Neutrophil (primary cell): ENCODE measurements around the gene COMMD3.

Source experiments
- H3K27ac ChIP-seq: fragments of 200-600 bp; sonication (generic); 2 replicates; pipeline ENCODE4 v1.5.1; 2016; ENCODE audit warnings: mild to moderate bottlenecking, moderate library complexity
- H3K27me3 ChIP-seq: fragments of 200-600 bp; sonication (generic); 2 replicates; pipeline ENCODE4 v1.6.0; 2016; ENCODE audit warnings: mild to moderate bottlenecking
- H3K36me3 ChIP-seq: fragments of 200-600 bp; sonication (generic); 2 replicates; pipeline ENCODE4 v1.5.1; 2017
- H3K4me1 ChIP-seq, 2 experiments: fragments of 200-600 bp in 1 of 2; sonication (generic) in 1 of 2; 1 replicate in 1 of 2; 2 replicates in 1 of 2; pipeline versions ENCODE4 v1.5.1 to v1.6.1; 2013 to 2016; ENCODE audit warnings: low read depth in 1 of 2, low read length in 1 of 2, mild to moderate bottlenecking in 1 of 2, moderate library complexity in 1 of 2; ENCODE audit not compliant: control insufficient read depth in 1 of 2, insufficient read depth in 1 of 2
- H3K4me3 ChIP-seq, 2 experiments: fragments of 200-600 bp in 1 of 2; sonication (generic) in 1 of 2; 1 replicate in 1 of 2; 2 replicates in 1 of 2; pipeline ENCODE4 v1.5.1; 2013 to 2016; ENCODE audit warnings: low read depth in 1 of 2, low read length in 1 of 2, mild to moderate bottlenecking in 1 of 2, moderate library complexity in 1 of 2
- H3K9me3 ChIP-seq: fragments of 200-600 bp; sonication (generic); 2 replicates; pipeline ENCODE4 v1.5.1; 2016
- TF ChIP-seq, protein P1 (sequence below): fragments of 200-600 bp; sonication (generic); IDR thresholded peaks from 2 replicates; pipeline ENCODE4 v1.5.1; 2016; ENCODE audit warnings: antibody characterized with exemption

COMMD3 gene

DNA sequence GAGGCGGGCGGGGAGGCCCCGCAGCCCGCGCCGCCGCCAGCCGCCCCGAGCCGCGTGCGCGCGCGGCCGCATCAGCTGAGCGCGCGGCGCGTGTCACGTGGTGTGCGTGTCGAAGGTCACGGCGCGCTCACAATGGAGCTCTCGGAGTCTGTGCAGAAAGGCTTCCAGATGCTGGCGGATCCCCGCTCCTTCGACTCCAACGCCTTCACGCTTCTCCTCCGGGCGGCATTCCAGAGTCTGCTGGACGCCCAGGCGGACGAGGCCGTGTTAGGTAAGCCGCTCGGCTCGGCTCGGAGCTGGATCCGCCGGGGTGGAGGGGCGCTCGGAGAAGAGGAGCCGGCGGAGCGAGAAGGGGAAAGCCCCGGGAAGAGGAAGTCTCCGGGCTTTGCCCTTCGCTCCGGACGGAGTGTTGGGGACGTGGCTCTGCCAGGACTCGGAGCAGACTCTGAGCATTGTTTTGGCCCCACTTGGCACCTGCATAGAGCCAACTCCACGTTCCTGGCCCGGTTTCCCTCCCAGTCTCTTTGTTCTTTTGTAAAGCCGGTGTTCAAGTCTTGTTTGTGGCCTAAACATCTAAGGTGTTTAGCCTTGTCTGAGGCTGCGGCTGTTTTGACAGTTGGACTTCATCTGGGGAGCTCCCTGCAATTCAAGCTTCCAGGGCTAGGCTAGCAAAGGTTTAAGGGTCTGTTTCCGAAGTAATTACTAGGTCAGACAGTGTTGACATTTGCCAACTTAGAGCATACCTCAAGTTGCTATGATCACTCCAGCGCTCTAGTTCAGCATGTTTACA lies at the start of gene COMMD3:
COMMD3 (plus strand) TSS at position 103 of the 790 bp plus-strand sequence; CDS start at position 133, 30 bp downstream.
- TF ChIP-seq, protein P1, sequence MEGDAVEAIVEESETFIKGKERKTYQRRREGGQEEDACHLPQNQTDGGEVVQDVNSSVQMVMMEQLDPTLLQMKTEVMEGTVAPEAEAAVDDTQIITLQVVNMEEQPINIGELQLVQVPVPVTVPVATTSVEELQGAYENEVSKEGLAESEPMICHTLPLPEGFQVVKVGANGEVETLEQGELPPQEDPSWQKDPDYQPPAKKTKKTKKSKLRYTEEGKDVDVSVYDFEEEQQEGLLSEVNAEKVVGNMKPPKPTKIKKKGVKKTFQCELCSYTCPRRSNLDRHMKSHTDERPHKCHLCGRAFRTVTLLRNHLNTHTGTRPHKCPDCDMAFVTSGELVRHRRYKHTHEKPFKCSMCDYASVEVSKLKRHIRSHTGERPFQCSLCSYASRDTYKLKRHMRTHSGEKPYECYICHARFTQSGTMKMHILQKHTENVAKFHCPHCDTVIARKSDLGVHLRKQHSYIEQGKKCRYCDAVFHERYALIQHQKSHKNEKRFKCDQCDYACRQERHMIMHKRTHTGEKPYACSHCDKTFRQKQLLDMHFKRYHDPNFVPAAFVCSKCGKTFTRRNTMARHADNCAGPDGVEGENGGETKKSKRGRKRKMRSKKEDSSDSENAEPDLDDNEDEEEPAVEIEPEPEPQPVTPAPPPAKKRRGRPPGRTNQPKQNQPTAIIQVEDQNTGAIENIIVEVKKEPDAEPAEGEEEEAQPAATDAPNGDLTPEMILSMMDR: no peak
- no peaks in the 10 kb centered on the region for H3K36me3 ChIP-seq
- H3K27ac ChIP-seq: peak within 1 kb of the TSS; percentile 90
- peaks cover 36 to 37% of the 10 kb centered on the region in 2 experiments for H3K4me1 ChIP-seq
- H3K27me3 ChIP-seq: peaks cover 17% of the 10 kb centered on the region
- no peaks in the 10 kb centered on the region for H3K9me3 ChIP-seq
- H3K4me3 ChIP-seq: peak within 1 kb of the TSS; percentile 81 to 94

DNA sequence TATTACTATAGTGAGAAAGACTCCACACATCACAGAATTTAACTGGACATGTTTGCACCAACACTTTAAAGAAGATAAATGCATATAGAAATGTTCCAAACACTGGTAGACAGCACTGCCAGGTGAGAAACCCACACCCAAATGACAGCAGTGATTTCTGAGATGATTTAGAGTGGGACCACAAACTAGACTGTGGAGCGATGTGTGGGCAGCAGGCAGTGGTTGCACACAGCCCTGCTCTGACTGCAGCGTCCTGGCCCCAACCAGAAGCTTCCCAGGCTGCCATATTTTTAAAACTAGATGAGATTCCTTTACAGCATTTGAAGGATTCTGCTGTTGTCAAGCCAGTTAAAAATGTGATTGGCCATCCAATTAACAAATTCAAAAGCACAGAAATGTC lies 47.7 kb upstream of the COMMD3 start:
- Histone ChIP-seq H3K9me3 (no peaks in the 10 kb centered on the region), H3K4me3 (no peak overlapping the region), H3K4me1 (no peaks in the 10 kb centered on the region), H3K27me3 (no peaks in the 10 kb centered on the region), H3K27ac (no peak overlapping the region), H3K36me3 (no peaks in the 10 kb centered on the region)
- TF ChIP-seq, protein P1: no peak

DNA sequence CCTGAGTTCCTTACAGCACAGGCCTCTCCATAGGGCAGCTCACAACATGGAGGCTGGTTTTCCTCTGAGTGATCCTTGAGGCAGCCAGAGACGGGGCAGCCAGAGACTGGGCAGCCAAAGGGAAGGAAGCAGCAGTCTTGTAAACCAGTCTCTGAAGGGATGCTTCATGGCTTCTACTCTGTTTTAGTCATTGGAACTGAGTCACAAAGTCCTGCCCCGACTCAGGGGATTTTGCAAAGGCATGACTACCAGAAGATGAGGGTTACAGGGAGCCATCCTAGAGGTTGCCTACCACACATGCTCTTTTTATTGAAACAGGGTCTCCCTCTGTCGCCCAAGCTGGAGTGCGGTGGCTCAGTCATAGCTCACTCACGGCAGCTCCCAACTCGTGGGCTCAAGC lies 44.4 kb upstream of the COMMD3 start:
- H3K4me1 ChIP-seq: no peaks in the 10 kb centered on the region
- no peak overlapping the region for H3K27ac ChIP-seq
- no peaks in the 10 kb centered on the region for H3K27me3 ChIP-seq
- TF ChIP-seq, protein P1: no peak
- H3K9me3 ChIP-seq: no peaks in the 10 kb centered on the region
- H3K4me3 ChIP-seq: no peak overlapping the region
- H3K36me3 ChIP-seq: no peaks in the 10 kb centered on the region

DNA sequence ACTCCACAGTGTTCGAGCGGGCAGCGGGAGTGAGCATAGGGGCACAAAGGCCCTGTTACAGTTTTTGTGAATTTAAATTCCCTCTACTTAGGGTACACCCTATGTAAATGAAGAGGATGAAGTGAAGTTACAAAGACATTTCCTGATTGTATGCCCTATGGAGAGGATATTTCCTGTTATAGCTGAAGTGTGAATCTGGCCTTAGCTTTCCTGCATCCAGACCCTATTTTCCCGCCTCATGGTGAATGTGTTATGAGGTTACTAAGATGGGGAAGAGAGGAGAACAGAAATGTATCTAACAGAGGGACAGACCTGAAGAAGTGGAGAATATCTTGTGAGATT lies 37.8 kb upstream of the COMMD3 start:
- H3K36me3 ChIP-seq: no peaks in the 10 kb centered on the region
- no peak overlapping the region for H3K27ac ChIP-seq
- TF ChIP-seq, protein P1: no peak
- H3K4me1 ChIP-seq: no peaks in the 10 kb centered on the region
- H3K27me3 ChIP-seq: peaks cover 7% of the 10 kb centered on the region
- no peak overlapping the region for H3K4me3 ChIP-seq
- no peaks in the 10 kb centered on the region for H3K9me3 ChIP-seq

DNA sequence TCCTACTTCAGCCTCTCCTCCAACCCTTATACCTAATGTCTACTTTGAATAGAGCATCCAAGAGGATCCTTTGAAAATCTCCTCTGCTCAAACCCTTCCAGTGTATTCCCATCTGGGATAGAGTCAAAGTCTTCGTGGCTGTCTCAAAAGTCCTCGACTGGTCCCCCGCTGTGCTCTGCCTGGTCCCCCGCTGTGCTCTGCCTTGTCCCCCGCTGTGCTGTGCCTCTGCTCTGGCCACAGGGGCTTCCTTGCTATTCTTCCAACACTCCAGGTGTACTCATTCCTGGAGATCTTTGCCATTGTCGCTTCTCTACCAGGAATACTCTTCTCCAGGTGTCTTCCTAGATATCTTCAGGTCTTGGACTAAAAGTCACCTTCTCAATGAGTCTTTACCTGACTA lies 36.1 kb upstream of the COMMD3 start:
- Histone ChIP-seq H3K36me3 (no peaks in the 10 kb centered on the region), H3K4me3 (no peak overlapping the region)

More for the DNA sequence above, 36.1 kb upstream of the COMMD3 start:
- TF ChIP-seq, protein P1: no peak
- Histone ChIP-seq H3K4me1 (no peaks in the 10 kb centered on the region), H3K27ac (no peak overlapping the region), H3K27me3 (peaks cover 7% of the 10 kb centered on the region), H3K9me3 (no peaks in the 10 kb centered on the region)
